GM12878 (cell line): ENCODE results near the gene PITRM1. TPM values are rescaled to one million over a fixed set of nuclear protein-coding genes. Genes with fewer than 3 reads are reported as not detected.

Experiments
- ATAC-seq: fragments of 200-7000 bp; cut with Tn5 transposase; 3 replicates; pipeline ENCODE4 v1.9.1; 2020; ENCODE audit warnings: mild to moderate bottlenecking, moderate library complexity
- BruUV-seq: library from RNA; stranded (reverse); fragments of 400-500 nt; replicated peaks from 2 replicates; lab custom pipeline; 2021; lab: Mats Ljungman, UMichigan
- CTCF ChIA-PET: fragments of 300-600 bp; sonication (Branson Sonifier 250); formaldehyde crosslinking; extraction: SDS; loops from one replicate; lab custom pipeline; 2021; ENCODE audit warnings: inconsistent platforms; lab: Yijun Ruan, JAX
- POLR2A ChIA-PET: fragments of 350-600 bp; formaldehyde crosslinking; extraction: SDS; loops from one replicate; lab custom pipeline; 2021; ENCODE audit warnings: inconsistent platforms; lab: Charles Lee
- RAD21 ChIA-PET: fragments of 300-600 bp; sonication (Branson Sonifier 250); formaldehyde crosslinking; loops from one replicate; lab custom pipeline; 2023; ENCODE audit warnings: antibody characterized with exemption; ENCODE audit not compliant: unreplicated experiment; lab: Charles Lee
- SMC1A ChIA-PET: fragments of 300-600 bp; sonication (Branson Sonifier 250); formaldehyde crosslinking; loops from one replicate; lab custom pipeline; 2023; ENCODE audit not compliant: unreplicated experiment, uncharacterized antibody; lab: Charles Lee
- DNase-seq: peaks from one replicate; pipeline ENCODE4 v3.0.0-alpha.2; 2011; ENCODE audit warnings: low read depth, low spot score
- FAIRE-seq: peaks from 3 replicates; lab custom pipeline; 2011; peaks lifted over from hg19 to GRCh38; lab: Jason Lieb, UNC
- H2AFZ ChIP-seq: 2 replicates; pipeline ENCODE4 v1.6.0; 2011; ENCODE audit warnings: low read depth, low read length, control low read depth; ENCODE audit not compliant: control insufficient read depth
- H3K27ac ChIP-seq: 2 replicates; pipeline ENCODE4 v1.5.1; 2011; ENCODE audit warnings: control low read depth; ENCODE audit not compliant: control insufficient read depth, insufficient read depth
- H3K27me3 ChIP-seq, 2 experiments: replicated peaks in 1 of 2; 2 replicates each; pipeline versions ENCODE4 v1.6.0 to v1.6.1; 2011; ENCODE audit warnings: low read length in 1 of 2; ENCODE audit not compliant: control insufficient read depth in 2 of 2, insufficient read depth in 2 of 2
- H3K36me3 ChIP-seq, 2 experiments: 2 replicates each; pipeline ENCODE4 v1.5.1; 2011; ENCODE audit warnings: low read length in 1 of 2; ENCODE audit not compliant: control insufficient read depth in 2 of 2, insufficient read depth in 2 of 2
- H3K4me1 ChIP-seq: 2 replicates; pipeline ENCODE4 v1.6.1; 2011; ENCODE audit warnings: mild to moderate bottlenecking, low read length, moderate library complexity, mixed read lengths; ENCODE audit not compliant: control insufficient read depth, insufficient read depth
- H3K4me2 ChIP-seq: 2 replicates; pipeline ENCODE4 v1.6.0; 2011; ENCODE audit warnings: control low read depth; ENCODE audit not compliant: control insufficient read depth, insufficient read depth
- H3K4me3 ChIP-seq: fragments of 200-600 bp; sonication (generic); 2 replicates; pipeline ENCODE4 v1.5.1; 2016
- H3K79me2 ChIP-seq: 2 replicates; pipeline ENCODE4 v1.6.0; 2011; ENCODE audit warnings: low read length; ENCODE audit not compliant: control insufficient read depth, insufficient read depth
- H3K9ac ChIP-seq: 2 replicates; pipeline ENCODE4 v1.8.0; 2011; ENCODE audit warnings: low read length, control low read depth, mixed read lengths; ENCODE audit not compliant: control insufficient read depth, insufficient read depth
- H3K9me3 ChIP-seq: replicated peaks from 3 replicates; pipeline ENCODE4 v1.5.1; 2011; ENCODE audit warnings: mild to moderate bottlenecking, low read length; ENCODE audit not compliant: control insufficient read depth, insufficient read depth
- H4K20me1 ChIP-seq: 2 replicates; pipeline ENCODE4 v1.6.0; 2011; ENCODE audit not compliant: control insufficient read depth, insufficient read depth
- CREB1 ChIP-seq: IDR thresholded peaks from 2 replicates; pipeline ENCODE4 v1.6.1; 2012; ENCODE audit warnings: low read depth, mild to moderate bottlenecking, inconsistent platforms
- CREM ChIP-seq: IDR thresholded peaks from 2 replicates; pipeline ENCODE4 v1.6.1; 2014; ENCODE audit warnings: antibody characterized with exemption, low read depth
- EED ChIP-seq: sonication (generic); IDR thresholded peaks from 2 replicates; pipeline ENCODE4 v1.6.1; 2016; ENCODE audit warnings: antibody characterized with exemption, low read depth
- EP300 ChIP-seq, 2 experiments: fragments of 150-350 bp in 1 of 2; IDR thresholded peaks; 2 replicates each; pipeline ENCODE4 v1.6.1; 2011 to 2012; ENCODE audit warnings: low read depth in 2 of 2, low read length in 2 of 2, borderline replicate concordance in 1 of 2, improper control_type of control experiment in 1 of 2, inconsistent platforms in 1 of 2; ENCODE audit not compliant: control insufficient read depth in 1 of 2
- ESRRA ChIP-seq: IDR thresholded peaks from 2 replicates; pipeline ENCODE4 v1.6.1; 2012; ENCODE audit warnings: mild to moderate bottlenecking, low read length, improper control_type of control experiment
- JUNB ChIP-seq: IDR thresholded peaks from 2 replicates; pipeline ENCODE4 v1.6.1; 2016; ENCODE audit warnings: antibody characterized with exemption, mild to moderate bottlenecking
- MXI1 ChIP-seq: fragments of 150-350 bp; IDR thresholded peaks from 2 replicates; pipeline ENCODE4 v1.6.1; 2011; ENCODE audit warnings: low read depth, mild to moderate bottlenecking, inconsistent platforms, low read length, improper control_type of control experiment
- NFIC ChIP-seq: IDR thresholded peaks from 2 replicates; pipeline ENCODE4 v1.6.1; 2012; ENCODE audit warnings: low read depth, mild to moderate bottlenecking, inconsistent platforms, low read length, moderate library complexity
- RUNX3 ChIP-seq: IDR thresholded peaks from 2 replicates; pipeline ENCODE4 v1.6.1; 2012; ENCODE audit warnings: low read length, inconsistent platforms
- TCF7 ChIP-seq: IDR thresholded peaks from 2 replicates; pipeline ENCODE4 v1.6.1; 2014; ENCODE audit warnings: antibody characterized with exemption, borderline replicate concordance
- ZZZ3 ChIP-seq: IDR thresholded peaks from 2 replicates; pipeline ENCODE4 v1.6.1; 2011; ENCODE audit warnings: low read depth; ENCODE audit not compliant: control insufficient read depth, insufficient read length
- WGBS: methylation state at CpG from one replicate; pipeline ENCODE4 v1.1.6; 2016; ENCODE audit warnings: low lambda C conversion rate; ENCODE audit not compliant: insufficient replicate concordance, insufficient coverage; ENCODE audit errors: missing lambda C conversion rate; 5-methylcytosine and 5-hydroxymethylcytosine counted together
- in situ Hi-C: fragments of 300-500 bp; cut with MboI; formaldehyde crosslinking; loops from 9 replicates; pipeline ENCODE4 v1.14.3; 2018; ENCODE audit warnings: mixed read lengths
- intact Hi-C: fragments of 100-400 bp; cut with micrococcal nuclease; formaldehyde crosslinking; loops from one replicate; pipeline ENCODE4 v1.14.2; 2022; ENCODE audit not compliant: unreplicated experiment
- polyA plus RNA-seq, 11 experiments: library from polyadenylated mRNA; depleted of rRNA in 4 of 11; unstranded in 6 of 11; stranded (reverse) in 5 of 11; fragments of >200 nt; fragmentation: Nextera tagmentation in 4 of 11; fragmentation: Illumina TruSeq in 1 of 11; extraction: Ambion mirVana in 4 of 11; extraction: Trizol in 1 of 11; gene quantifications; 1 replicate in 1 of 11; 2 replicates in 10 of 11; pipeline versions ENCODE4 v1.2.1 to v1.2.3, GENCODE V29; 2011 to 2016; ENCODE audit warnings: inconsistent platforms in 2 of 11, missing spikeins in 2 of 11, low read depth in 1 of 11
- total RNA-seq, 4 experiments: library from RNA; depleted of rRNA in 3 of 4; stranded (reverse); fragments of >200 nt in 3 of 4; fragmentation: Illumina TruSeq in 1 of 4; extraction: Trizol in 1 of 4; gene quantifications; 2 replicates each; pipeline versions ENCODE4 v1.2.1 to v1.2.3, GENCODE V29; 2013 to 2021
- TF ChIP-seq, protein P1 (sequence below): fragments of 450-650 bp; conservative IDR thresholded peaks from 2 replicates; pipeline ENCODE4 v1.6.1; 2017; ENCODE audit warnings: mild to moderate bottlenecking, moderate library complexity

The PITRM1 gene
- total and polyA plus RNA-seq, 10 of the 15 experiments (the other 5 are each of a cell fraction or from before 2014, with no cell fraction given) = 15.5 to 53.0 (median 45.0) TPM

DNA sequence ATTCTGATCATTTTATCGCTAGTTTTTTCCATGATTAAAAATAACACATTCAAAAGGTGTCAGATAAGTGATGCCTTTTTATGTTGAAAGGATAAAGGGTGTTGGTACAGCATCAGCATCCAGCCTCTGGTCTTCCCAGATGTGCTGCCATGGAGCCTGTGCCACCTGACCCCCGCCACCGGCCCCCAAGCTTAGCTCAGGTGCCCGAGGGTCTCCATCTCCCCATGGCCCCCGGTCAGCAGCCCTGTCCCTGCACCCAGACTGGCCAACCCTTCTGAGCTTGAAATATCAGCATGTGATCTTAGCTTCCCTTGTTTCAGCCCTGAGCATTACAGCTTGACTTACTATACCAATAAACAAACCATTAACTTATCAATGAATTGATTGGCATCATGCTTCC, 80.7 kb downstream of the PITRM1 start (continued):
- TF ChIP-seq, protein P1, sequence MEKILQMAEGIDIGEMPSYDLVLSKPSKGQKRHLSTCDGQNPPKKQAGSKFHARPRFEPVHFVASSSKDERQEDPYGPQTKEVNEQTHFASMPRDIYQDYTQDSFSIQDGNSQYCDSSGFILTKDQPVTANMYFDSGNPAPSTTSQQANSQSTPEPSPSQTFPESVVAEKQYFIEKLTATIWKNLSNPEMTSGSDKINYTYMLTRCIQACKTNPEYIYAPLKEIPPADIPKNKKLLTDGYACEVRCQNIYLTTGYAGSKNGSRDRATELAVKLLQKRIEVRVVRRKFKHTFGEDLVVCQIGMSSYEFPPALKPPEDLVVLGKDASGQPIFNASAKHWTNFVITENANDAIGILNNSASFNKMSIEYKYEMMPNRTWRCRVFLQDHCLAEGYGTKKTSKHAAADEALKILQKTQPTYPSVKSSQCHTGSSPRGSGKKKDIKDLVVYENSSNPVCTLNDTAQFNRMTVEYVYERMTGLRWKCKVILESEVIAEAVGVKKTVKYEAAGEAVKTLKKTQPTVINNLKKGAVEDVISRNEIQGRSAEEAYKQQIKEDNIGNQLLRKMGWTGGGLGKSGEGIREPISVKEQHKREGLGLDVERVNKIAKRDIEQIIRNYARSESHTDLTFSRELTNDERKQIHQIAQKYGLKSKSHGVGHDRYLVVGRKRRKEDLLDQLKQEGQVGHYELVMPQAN = no peak
- TF ChIP-seq TCF7 = no peak
- TF ChIP-seq MXI1 = no peak
- TF ChIP-seq EP300 (IDR thresholded peaks at IDR 0.05; ENCODE audit: borderline replicate concordance in 1 of 2, control insufficient read depth in 1 of 2, low read depth in 2 of 2, low read length in 2 of 2) = no peak
- TF ChIP-seq, all 136 proteins: peak for 0

DNA sequence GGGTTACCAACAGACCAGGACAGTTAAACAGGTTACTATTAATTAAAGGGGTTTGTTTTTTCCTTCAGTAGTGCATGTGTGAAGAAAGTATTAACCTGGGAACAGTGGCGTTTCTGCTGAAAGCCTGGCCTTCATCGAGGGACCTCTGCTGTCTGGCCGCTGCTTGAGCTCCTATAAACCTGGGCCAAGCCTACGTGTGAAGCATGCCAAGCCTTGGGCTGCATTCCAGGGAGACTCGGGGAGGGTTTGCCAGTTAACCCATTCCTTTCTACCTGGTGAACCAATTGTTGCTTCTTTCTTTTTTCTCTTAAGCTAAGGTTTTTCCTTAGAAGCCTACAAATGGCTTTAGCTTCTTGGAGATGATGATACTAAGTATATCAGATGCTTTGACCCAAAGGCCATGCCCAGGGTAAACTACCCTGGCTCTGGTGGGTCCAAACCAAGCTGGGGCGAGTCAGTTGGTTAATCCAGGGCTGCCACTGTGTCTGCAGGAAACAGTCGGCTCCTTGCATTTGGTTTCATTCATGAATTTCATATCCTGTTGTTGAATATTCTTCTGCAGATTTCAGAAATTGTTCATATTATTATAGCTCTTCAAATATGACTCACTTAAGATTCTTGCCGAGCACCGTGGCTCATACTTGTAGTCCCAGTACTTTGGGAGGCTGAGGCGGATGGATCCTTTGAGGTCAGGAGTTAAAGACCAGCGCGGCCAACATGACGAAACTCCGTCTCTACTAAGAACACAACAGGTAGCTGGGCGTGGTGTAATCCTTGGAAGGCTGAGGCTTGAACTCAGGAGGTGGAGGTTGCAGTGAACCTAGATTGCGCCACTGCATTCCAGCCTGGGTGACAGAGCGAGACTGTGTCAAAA, 81.4 kb downstream of the PITRM1 start:
- Histone ChIP-seq H4K20me1 (peaks cover 8% of the 10 kb centered on the region), H3K36me3 (peaks cover 13 to 19% of the 10 kb centered on the region in 2 experiments), H3K4me2 (peak overlapping the region; percentile 5; the same call in 1 of the 2 replicates), H3K79me2 (peaks cover 60% of the 10 kb centered on the region), H3K4me3 (no peak overlapping the region), H2AFZ (no peak overlapping the region), H3K27me3 (no peaks in the 10 kb centered on the region), H3K9ac (no peak overlapping the region), H3K27ac (peak overlapping the region; percentile 12; the same call in 1 of the 2 replicates), H3K9me3 (no peaks in the 10 kb centered on the region), H3K4me1 (peaks cover 26% of the 10 kb centered on the region)
- WGBS = 32% methylated on average over 17 of the region's 17 CpGs
- in situ Hi-C loops (no loop called here), intact Hi-C loops (no loop called here)
- POLR2A ChIA-PET = interaction anchor here (0.6 to 1.4 kb wide), 2 partner anchors 11 to 22 kb away, joined by 4 to 5 read pairs; no protein-coding TSS in a partner anchor
- ATAC-seq (no peak), DNase-seq (no peak), FAIRE-seq (no peak)
- RAD21 ChIA-PET = no interaction called here
- no TSS peak for BruUV-seq
- SMC1A ChIA-PET = interaction anchor here (0.5 kb wide), 1 partner anchor 40 kb away, joined by 4 read pairs; no protein-coding TSS in a partner anchor
- TF ChIP-seq RUNX3 (peak; percentile 81), NFIC (peak; percentile 73; the same call in 1 of the 2 replicates), JUNB (peak; percentile 69), CREB1 (peak; percentile 62; the same call in 1 of the 2 replicates), CREM (peak; percentile 47; the same call in 1 of the 2 replicates), EED (peak; percentile 53), ESRRA (no peak), ZZZ3 (no peak)
- CTCF ChIA-PET = no interaction called here
